ENCODE measurements around the gene SLC41A1. TPM values are rescaled to one million over a fixed set of nuclear protein-coding genes. Genes with fewer than 3 reads are reported as not detected.
A peak's percentile ranks its signal among the peaks of the same experiment; 100 is the strongest.

SLC41A1 gene
- total RNA-seq, 1 experiment from 2014 or later, result 7.2 TPM

DNA sequence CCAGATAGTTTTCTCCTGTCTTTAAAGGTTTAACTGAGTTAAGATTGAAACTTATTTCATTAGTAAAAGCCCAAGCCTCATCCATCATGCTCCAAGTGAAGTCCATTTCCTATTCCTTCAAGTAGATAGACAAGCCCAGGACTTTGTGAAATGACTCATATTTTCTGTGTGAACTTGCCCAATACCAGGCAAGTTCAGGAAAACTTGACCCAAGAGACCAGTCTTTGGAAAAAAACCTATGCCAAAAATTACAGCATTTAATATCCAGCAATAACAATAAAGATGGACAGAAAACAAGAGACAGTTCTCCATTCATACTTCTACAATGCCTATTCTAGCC lies 37.3 kb downstream of the SLC41A1 start:
- peak overlapping the region; percentile 65 for H3K4me3 ChIP-seq
- DNase-seq, result no peak
- H3K9me3 ChIP-seq, result no peaks in the 10 kb centered on the region
- H3K27me3 ChIP-seq, result no peaks in the 10 kb centered on the region
- H3K36me3 ChIP-seq, result peaks cover 3% of the 10 kb centered on the region

DNA sequence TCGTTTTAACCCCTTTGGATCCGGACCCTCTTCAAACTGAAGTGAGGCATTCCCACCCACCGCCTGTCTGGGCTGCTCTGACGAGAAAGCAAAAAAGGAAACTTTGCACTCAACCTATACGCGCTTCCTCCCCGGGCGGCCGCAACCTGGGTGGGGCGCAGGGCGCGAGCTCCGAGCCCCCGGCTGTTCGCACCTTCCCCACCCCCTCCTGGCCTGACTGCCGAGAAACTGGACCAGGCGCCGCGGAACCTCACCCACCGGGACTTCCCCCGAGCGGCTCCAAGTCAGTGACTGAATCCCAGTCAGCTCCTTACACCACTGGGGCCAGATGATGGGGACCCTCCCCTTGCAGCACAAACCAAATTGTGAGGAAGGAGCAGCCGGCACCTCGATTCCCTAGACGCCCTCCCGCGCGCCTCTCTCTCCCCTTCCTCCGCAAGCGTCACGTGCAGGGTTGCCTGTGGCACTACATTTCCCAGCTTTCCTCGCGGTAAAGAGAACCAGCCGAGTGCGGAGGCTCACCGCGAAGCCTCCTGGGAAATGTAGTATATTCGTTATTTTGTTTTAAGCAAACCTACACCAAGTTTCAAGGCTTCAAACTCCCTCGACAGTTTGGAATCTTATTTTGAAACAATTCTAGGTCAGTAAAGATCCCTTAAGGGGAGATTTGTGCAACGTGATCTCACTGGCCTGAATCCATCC lies 37.8 kb downstream of the SLC41A1 start, which contains the start of gene RAB29:
RAB29 (minus strand) TSS at position 468 of the 702 bp plus-strand sequence. CDS start 526 bp downstream, outside the sequence.
- Histone ChIP-seq H3K9me3 (no peaks in the 10 kb centered on the region), H3K4me3 (peak within 1 kb of the TSS; percentile 65), H3K36me3 (peaks cover 8% of the 10 kb centered on the region), H3K27me3 (no peaks in the 10 kb centered on the region)
- DNase-seq, result peak; percentile 87

DNA sequence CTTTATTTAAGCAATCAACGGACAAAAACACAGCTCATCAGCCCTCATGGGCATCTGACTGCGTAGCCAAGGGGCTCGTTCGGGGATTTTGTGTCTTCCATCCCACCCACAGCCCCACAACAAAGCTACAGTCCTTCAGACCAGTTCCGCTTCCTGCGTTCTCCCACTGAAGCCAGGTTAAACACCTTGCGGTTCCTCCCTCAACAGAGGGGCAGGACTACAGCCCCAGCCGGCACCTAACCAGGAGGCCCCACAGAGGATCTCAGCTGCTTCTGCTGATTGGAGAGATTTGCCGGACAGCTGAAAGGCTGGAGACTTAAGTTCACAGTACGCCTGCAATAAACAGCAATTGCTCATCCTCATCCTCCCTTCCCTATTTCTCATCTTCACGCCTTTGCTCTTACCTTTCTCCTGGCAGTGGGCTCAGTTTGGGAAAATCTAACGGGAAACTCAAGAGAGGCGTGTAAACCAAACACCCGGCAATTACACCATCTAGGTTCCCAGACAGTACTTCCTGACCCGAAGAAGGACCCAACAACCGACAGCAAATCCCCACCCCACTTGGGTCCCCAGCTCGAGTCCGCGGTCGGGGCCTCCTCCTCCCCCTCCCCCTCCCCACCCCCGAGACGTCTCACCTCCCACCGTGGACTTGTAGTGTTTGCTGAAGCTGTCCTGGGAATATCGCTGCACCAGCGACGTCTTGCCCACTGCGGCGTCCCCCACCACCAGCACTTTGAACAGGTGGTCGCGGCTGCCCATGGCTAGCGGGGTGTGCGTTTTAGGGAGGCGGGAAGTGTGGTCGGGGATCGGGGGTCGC lies 38.6 kb downstream of the SLC41A1 start:
- Histone ChIP-seq H3K9me3 (no peaks in the 10 kb centered on the region), H3K4me3 (peak overlapping the region; percentile 65), H3K27me3 (no peaks in the 10 kb centered on the region), H3K36me3 (peaks cover 16% of the 10 kb centered on the region)
- no peak for DNase-seq

DNA sequence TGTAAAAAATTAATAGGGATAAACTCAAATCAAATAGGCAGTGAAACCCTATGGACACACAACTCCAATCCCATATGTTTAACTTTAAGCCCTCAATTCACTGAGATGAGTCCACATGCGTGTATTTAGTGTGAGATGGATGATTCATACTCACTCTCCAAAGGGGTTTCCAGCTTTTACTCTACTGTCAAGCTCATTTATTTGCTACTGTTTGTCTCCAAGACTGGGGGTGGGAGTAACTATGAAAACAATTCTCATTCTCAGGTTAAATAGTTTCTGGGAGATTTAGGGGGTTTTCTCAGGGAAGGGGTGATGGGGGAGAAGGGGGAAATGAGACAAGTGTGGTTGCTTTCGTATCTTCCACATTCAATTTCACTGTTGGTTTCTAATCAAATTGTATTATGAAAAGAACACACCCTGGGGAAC lies 40.4 kb downstream of the SLC41A1 start:
- no peak overlapping the region for H3K4me3 ChIP-seq
- DNase-seq, result no peak
- H3K27me3 ChIP-seq, result no peaks in the 10 kb centered on the region
- no peaks in the 10 kb centered on the region for H3K9me3 ChIP-seq
- H3K36me3 ChIP-seq, result peaks cover 20% of the 10 kb centered on the region

DNA sequence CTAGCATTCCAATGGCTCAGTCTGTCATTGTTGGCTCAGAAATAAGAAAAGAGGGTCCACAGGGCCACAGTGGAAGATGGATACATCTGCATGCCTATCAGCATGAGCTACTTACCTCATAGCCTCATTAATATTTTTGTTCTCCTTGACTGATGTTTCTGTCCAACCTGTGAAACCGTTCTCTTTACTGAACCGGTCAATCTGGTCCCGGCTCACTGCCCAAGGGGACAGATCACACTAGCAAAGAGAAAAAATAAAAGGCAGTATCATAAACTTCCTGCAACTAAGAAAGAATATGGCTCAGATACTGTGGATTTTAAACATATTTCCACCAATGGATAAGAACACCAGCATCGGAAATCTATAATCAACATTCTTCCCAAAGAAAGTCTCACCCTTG lies 42.4 kb downstream of the SLC41A1 start:
- no peak overlapping the region for H3K4me3 ChIP-seq
- H3K36me3 ChIP-seq, result peaks cover 23% of the 10 kb centered on the region
- DNase-seq, result no peak
- H3K9me3 ChIP-seq, result no peaks in the 10 kb centered on the region
- H3K27me3 ChIP-seq, result no peaks in the 10 kb centered on the region

DNA sequence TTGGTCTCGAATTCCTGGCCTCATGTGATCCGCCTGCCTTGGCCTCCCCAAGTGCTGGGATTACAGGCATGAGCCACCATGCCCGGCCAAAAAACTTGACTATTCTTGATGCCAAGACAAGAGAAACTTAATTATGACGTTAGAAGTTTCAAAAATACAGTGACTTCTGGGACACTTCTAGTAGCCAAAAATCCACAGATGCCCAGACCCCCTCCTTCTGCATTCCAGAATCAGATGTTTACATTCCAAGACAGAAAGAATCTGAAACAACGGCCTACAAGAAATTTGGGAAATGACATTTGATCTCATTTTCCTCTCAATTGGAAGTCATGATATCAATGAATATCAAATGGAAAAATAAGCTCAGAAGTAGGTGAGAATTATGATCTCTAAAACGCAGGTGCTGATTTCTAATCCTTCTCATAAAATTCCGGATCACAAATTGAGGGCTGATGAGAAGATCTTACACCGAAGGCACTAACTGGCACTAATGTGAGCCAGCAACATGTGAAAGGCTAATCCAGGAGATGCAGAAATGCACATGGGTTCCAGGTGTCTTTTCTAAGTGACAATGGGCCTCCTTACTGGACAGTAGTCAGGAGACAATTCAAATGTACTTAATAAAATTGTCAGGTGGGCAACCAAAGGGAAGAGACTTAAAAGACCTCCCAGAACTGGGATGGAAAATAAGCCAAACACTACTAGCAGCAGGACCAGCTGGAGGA lies 43.2 kb downstream of the SLC41A1 start:
- no peaks in the 10 kb centered on the region for H3K9me3 ChIP-seq
- H3K4me3 ChIP-seq, result no peak overlapping the region
- DNase-seq, result no peak
- H3K27me3 ChIP-seq, result no peaks in the 10 kb centered on the region
- peaks cover 23% of the 10 kb centered on the region for H3K36me3 ChIP-seq

DNA sequence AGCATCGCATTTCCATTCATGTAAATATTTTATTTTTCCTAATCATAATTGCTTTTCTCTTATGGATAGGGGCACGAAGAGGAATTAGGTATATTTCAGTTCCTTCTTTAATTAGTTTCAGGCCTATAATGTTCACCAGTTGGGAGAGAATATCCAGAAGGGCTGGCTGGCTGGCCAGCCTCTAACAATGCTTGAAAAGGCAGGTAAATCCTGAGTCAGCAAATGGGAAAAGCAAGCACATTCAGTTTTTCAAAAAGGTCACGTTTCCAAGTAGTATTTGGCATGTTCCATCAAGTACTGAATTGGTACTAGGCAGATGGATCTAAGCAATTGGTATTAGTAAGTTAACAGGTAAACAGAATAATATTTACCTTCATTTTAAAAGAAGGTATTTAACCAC lies 45.8 kb downstream of the SLC41A1 start:
- H3K27me3 ChIP-seq, result no peaks in the 10 kb centered on the region
- no peak for DNase-seq
- no peaks in the 10 kb centered on the region for H3K9me3 ChIP-seq

DNA sequence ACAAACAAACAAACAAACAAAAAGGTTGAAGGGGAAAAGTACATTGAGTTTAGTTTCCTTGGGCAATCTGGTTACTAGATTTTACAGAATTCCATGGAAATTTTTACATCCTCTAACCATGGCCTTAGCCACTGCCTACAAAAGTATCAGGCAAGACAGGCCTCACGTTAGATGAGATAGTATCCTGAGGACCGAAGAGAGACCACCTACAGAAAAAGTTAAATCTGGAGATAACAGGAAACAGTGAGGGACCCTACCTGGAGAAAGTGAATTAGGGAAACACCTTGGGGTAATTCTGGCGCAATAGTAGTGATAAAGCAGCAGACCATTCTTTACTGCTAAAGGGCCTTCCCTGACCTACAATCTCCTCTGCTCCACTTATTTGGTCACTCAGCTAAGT lies 46.4 kb downstream of the SLC41A1 start:
- H3K36me3 ChIP-seq, result peaks cover 20% of the 10 kb centered on the region
- no peaks in the 10 kb centered on the region for H3K9me3 ChIP-seq
- no peak overlapping the region for H3K4me3 ChIP-seq
- no peak for DNase-seq
- H3K27me3 ChIP-seq, result no peaks in the 10 kb centered on the region

More for the DNA sequence above, 45.8 kb downstream of the SLC41A1 start:
- no peak overlapping the region for H3K4me3 ChIP-seq
- peaks cover 20% of the 10 kb centered on the region for H3K36me3 ChIP-seq

DNA sequence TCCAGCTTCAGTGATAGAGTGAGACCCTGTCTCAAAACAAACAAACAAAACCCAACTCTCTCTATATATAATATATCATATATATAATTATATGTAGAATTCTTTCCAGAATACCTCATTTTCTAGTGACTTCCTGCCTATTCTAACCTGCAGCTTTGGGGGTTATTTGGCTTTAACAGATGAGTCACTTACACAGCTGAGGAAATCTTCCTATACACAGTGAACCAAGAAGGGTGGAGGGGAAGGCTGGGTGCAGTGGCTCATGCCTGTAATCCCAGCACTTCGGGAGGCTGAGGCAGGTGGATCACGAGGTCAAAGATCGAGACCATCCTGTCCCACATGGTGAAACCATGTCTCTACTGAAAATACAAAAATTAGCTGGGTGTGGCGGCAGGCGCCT lies 47.0 kb downstream of the SLC41A1 start:
- Histone ChIP-seq H3K27me3 (no peaks in the 10 kb centered on the region), H3K9me3 (0 out of 2 replicates have a peak, but pooled peaks cover 2% of the 10 kb centered on the region), H3K36me3 (peaks cover 20% of the 10 kb centered on the region), H3K4me3 (no peak overlapping the region)
- DNase-seq, result no peak

DNA sequence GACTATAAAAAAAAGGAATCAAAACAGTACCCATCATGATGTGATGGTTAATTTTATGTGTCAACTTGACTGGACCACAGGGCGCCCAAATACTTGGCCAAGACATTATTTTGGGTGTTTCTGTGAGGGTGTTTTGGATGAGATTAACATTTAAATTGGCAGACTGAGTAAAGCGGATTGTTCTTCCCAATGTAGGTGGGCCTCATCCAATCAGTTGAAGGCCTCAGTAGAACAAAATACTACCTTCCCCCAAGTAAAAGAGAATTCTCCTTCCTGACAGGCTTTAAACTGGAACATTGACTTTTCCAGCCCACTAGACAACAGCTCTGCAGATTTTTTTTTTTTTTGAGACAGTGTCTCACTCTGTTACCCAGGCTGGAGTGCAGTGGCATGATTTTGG lies 48.4 kb downstream of the SLC41A1 start:
- no peak for DNase-seq
- H3K4me3 ChIP-seq, result no peak overlapping the region
- H3K36me3 ChIP-seq, result peaks cover 9% of the 10 kb centered on the region
- no peaks in the 10 kb centered on the region for H3K27me3 ChIP-seq
- H3K9me3 ChIP-seq, result 0 out of 2 replicates have a peak, but pooled peaks cover 2% of the 10 kb centered on the region

DNA sequence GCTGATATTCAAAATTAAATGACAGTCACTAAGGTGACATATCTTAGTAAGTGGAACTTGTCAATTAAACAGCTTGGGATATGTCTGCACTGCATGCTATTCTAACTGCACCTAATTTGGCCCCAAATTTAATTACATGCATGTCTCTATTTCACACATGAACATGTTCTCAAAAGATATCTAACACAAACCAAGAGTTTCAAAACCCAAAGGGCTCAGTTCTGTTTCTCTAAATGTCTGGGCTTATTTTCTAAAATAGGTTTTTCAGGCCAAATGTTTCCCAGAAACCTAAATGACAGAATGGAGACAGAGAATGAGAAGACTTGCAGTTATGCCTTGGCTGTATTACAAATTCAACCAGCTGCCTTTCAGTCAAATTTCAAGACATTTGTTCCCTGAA lies 49.0 kb downstream of the SLC41A1 start:
- Histone ChIP-seq H3K9me3 (0 out of 2 replicates have a peak, but pooled peaks cover 2% of the 10 kb centered on the region), H3K36me3 (peaks cover 3% of the 10 kb centered on the region), H3K27me3 (no peaks in the 10 kb centered on the region), H3K4me3 (no peak overlapping the region)
- no peak for DNase-seq

DNA sequence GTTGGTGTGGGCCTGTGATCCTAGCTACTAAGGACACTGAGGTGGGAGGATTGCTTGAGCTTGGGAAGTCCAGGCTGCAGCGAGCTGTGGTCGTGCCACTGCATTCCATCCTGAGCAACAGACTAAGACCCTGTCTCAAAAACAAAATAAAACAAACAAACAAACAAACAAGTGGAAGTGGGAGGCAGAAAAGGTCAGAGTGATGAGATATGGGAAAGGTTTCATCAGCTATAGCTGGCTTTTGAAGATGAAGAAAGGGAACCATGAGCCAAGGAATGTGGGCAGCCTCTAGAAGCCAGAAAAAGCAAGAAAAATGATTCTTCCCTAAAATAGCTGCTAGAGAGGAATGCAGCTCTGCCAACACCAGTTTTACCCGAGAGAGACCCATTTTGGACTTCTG lies 52.4 kb downstream of the SLC41A1 start:
- no peaks in the 10 kb centered on the region for H3K36me3 ChIP-seq
- peaks cover 2% of the 10 kb centered on the region; the same call in 1 of the 2 replicates for H3K9me3 ChIP-seq
- H3K4me3 ChIP-seq, result no peak overlapping the region
- DNase-seq, result no peak
- no peaks in the 10 kb centered on the region for H3K27me3 ChIP-seq

DNA sequence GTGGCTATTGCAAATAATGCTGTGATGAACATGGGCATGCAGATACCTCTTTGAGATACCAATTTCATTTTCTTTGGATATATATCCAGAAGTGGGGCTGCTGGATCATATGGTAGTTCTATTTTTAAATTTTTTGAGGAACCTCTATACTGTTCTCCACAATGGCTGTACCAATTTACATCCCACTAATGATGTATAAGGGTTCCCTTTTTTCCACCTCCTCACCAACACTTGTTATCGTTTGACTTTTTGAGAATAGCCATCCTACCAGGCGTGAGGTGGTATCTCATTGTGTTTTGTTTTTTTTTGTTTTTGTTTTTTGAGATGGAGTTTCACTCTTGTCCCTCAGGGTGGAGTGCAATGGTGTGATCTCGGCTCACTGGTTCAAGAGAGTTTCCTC lies 56.4 kb downstream of the SLC41A1 start:
- Histone ChIP-seq H3K4me3 (no peak overlapping the region), H3K9me3 (peaks cover 2% of the 10 kb centered on the region; the same call in 1 of the 2 replicates), H3K27me3 (no peaks in the 10 kb centered on the region), H3K36me3 (no peaks in the 10 kb centered on the region)
- no peak for DNase-seq

DNA sequence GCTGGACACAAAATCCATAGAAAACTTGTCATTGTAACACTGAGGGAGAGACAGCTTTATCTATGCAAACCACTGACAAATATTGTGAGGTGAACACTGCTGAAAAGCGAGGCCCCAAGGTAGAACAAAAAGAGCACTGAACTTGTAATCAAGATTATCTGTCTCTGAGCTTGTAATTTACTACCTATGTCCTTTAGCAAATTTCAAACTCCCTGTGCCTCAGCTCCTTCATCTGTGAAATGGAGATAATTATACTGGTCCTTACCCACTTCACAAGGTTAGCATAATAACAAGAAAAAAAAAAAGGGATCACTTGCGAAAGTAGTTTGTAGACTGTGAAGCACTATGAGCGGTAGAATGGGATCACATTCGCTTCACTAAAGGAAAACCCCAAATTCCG lies 58.1 kb downstream of the SLC41A1 start:
- Histone ChIP-seq H3K36me3 (no peaks in the 10 kb centered on the region), H3K4me3 (no peak overlapping the region)
- DNase-seq, result no peak

DNA sequence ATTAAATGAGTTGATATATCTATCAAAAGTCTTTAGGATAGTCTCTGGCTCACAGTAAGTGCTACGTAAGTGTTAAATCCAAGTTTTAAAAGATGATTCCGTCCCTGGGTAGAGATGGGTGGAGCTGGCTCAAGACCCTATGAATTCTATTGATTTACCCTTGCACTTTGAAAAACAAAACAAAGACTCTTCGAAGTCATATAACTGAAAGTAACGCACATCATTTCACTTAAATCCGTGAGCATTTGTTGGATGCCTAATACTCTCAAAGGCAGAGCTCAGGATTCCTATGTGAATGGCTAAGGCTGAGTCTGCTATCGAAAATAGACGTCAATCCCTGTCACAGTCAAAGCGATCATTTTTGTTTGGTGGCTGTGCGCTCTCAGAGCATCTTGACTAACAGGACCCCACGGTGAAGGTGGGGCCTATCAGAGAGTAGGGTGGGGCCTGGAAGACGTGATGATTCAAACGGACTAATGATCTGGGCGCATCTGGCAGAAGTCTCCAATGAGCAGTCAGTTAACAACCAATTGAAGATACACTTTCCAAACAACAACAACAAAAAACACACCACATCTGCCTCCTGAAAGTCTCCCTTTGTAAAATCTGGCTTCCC lies 61.9 kb downstream of the SLC41A1 start:
- DNase-seq, result no peak
- Histone ChIP-seq H3K36me3 (peaks cover 31% of the 10 kb centered on the region), H3K9me3 (no peaks in the 10 kb centered on the region), H3K27me3 (no peaks in the 10 kb centered on the region), H3K4me3 (peak overlapping the region; percentile 82; the same call in 1 of the 2 replicates)

More for the DNA sequence above, 58.1 kb downstream of the SLC41A1 start:
- no peaks in the 10 kb centered on the region; the same call in 1 of the 2 replicates for H3K9me3 ChIP-seq
- no peaks in the 10 kb centered on the region for H3K27me3 ChIP-seq

DNA sequence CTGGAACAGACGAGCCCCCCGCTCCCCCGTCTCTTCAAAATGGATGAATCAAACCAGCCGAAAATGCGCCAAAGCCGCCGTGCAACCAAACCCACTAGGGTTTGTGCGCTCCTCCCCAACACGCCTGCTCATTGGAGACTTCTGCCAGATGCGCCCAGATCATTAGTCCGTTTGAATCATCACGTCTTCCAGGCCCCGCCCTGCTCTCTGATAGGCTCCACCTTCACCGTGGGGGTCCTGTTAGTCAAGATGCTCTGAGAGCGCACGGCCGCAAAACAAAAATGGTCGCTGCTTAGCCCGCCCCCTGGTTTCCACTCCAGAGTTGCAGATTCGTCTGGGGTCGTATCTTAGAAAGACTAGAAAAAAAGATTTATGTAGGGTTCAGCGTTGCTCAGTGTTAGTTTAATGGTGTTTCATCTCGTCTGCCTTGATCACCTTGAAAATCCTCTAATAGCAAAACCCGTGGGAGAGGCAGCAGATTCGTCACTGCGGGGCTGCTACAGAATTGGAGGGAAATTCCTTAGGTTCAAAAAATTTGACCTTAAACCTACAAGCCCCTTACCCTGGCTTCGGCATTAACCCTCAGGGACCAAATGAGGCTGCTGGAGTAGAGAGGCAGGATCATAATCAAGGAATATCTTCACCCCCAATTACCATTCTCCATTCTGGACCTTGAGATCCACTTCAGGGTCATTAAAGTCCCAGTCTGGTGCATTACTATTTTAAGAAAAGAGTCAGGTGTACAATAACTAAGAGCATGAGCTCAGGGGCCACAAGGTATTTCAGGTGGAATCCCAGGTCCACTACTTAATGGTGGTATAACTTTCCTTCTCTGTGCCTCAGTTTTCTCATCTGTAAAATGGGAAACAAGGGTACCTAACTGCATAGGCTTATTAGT lies 62.6 kb downstream of the SLC41A1 start, which contains the start of gene NUCKS1:
NUCKS1 (minus strand) TSS at position 45 of the 898 bp plus-strand sequence. CDS start 209 bp downstream, outside the sequence.
- Histone ChIP-seq H3K9me3 (no peaks in the 10 kb centered on the region), H3K36me3 (peaks cover 39% of the 10 kb centered on the region), H3K4me3 (peak within 1 kb of the TSS; percentile 82), H3K27me3 (no peaks in the 10 kb centered on the region)
- peak; percentile 99 for DNase-seq

Measured in MG63 (cell line).